ENCODE data around the gene PPP5C. TPM values are rescaled to one million over a fixed set of nuclear protein-coding genes. Genes with fewer than 3 reads are reported as not detected.
A peak's percentile ranks its signal among the peaks of the same experiment; 100 is the strongest.

The PPP5C gene
- total and polyA plus RNA-seq, 4 donors = 19.0 to 50.5 (median 28.3) TPM

DNA sequence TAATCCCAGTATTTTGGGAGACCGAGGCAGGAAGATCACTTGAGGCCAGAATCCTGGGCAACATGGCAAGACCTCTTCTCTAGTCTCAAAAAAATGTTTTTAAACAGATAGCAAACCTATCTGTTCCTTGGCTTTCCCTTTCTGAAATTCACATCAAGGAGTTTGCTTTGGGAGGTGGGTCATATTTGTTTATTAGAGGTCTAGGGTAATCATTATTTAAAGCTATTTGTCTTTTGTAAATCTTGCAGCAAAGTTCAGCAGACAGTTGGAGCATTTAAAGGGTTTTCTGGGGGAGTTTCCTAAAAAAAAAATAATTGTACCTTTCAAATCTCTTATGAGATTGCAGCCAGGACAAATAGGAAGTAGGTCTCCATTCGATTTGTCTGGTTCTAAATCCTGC lies 17.5 kb downstream of the PPP5C start:
- no peaks in the 10 kb centered on the region for H3K9me3 ChIP-seq (ENCODE audit: control insufficient read depth in 4 of 4, low read length in 3 of 4)
- TF ChIP-seq YY1 (IDR thresholded peaks at IDR 0.05) = no peak
- no peak for TF ChIP-seq FOXA2 (IDR thresholded peaks at IDR 0.05)
- no peak for TF ChIP-seq JUND (IDR thresholded peaks at IDR 0.05)
- TF ChIP-seq MAX (IDR thresholded peaks at IDR 0.05) = no peak
- TF ChIP-seq NR2F2 (IDR thresholded peaks at IDR 0.05) = no peak
- peak overlapping the region; percentile 3 to 19 for H3K27ac ChIP-seq (ENCODE audit: low read depth in 1 of 2, low read length in 2 of 2)
- DNase-seq (ENCODE audit: low spot score) = no peak
- H3K4me3 ChIP-seq (ENCODE audit: low read depth in 1 of 3, low read length in 3 of 3) = peak overlapping the region in 1 of 3 donors; percentile 8
- peaks cover 5 to 26% (median 18%) of the 10 kb centered on the region in 4 donors for H3K4me1 ChIP-seq (ENCODE audit: control insufficient read depth in 4 of 4, insufficient read depth in 4 of 4, low read length in 3 of 4)
- no peaks in the 10 kb centered on the region for H3K27me3 ChIP-seq (ENCODE audit: control insufficient read depth in 4 of 4, insufficient read depth in 4 of 4, low read length in 3 of 4)
- no peak overlapping the region for H3K9ac ChIP-seq (ENCODE audit: low read depth in 1 of 2, low read length in 2 of 2)
- peaks cover 1 to 7% (median 3%) of the 10 kb centered on the region in 4 donors for H3K36me3 ChIP-seq (ENCODE audit: control insufficient read depth in 4 of 4, insufficient read depth in 3 of 4, low read depth in 1 of 4, low read length in 3 of 4)
- 37% methylated on average over 2 of the region's 2 CpGs for WGBS

- WGBS = 89% methylated on average over 4 of the region's 4 CpGs
- peaks cover 0 to 7% (median 3%) of the 10 kb centered on the region in 4 donors for H3K36me3 ChIP-seq (ENCODE audit: control insufficient read depth in 4 of 4, insufficient read depth in 3 of 4, low read depth in 1 of 4, low read length in 3 of 4)
- TF ChIP-seq HNF4G (IDR thresholded peaks at IDR 0.05) (no peak), SP1 (IDR thresholded peaks at IDR 0.05) (no peak), JUND (IDR thresholded peaks at IDR 0.05) (no peak), NR2F2 (IDR thresholded peaks at IDR 0.05) (no peak)
- TF ChIP-seq, protein P1, sequence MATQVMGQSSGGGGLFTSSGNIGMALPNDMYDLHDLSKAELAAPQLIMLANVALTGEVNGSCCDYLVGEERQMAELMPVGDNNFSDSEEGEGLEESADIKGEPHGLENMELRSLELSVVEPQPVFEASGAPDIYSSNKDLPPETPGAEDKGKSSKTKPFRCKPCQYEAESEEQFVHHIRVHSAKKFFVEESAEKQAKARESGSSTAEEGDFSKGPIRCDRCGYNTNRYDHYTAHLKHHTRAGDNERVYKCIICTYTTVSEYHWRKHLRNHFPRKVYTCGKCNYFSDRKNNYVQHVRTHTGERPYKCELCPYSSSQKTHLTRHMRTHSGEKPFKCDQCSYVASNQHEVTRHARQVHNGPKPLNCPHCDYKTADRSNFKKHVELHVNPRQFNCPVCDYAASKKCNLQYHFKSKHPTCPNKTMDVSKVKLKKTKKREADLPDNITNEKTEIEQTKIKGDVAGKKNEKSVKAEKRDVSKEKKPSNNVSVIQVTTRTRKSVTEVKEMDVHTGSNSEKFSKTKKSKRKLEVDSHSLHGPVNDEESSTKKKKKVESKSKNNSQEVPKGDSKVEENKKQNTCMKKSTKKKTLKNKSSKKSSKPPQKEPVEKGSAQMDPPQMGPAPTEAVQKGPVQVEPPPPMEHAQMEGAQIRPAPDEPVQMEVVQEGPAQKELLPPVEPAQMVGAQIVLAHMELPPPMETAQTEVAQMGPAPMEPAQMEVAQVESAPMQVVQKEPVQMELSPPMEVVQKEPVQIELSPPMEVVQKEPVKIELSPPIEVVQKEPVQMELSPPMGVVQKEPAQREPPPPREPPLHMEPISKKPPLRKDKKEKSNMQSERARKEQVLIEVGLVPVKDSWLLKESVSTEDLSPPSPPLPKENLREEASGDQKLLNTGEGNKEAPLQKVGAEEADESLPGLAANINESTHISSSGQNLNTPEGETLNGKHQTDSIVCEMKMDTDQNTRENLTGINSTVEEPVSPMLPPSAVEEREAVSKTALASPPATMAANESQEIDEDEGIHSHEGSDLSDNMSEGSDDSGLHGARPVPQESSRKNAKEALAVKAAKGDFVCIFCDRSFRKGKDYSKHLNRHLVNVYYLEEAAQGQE (IDR thresholded peaks at IDR 0.05) = no peak
Observed at GRCh38 chr19:46365561-46365960, 18.7 kb downstream of the PPP5C start.

GRCh38 chr19:46366620-46367292 lies 19.9 kb downstream of the PPP5C start:
- H3K27me3 ChIP-seq (ENCODE audit: control insufficient read depth in 4 of 4, insufficient read depth in 4 of 4, low read length in 3 of 4) = no peaks in the 10 kb centered on the region
- no peak overlapping the region for H3K9ac ChIP-seq (ENCODE audit: low read depth in 1 of 2, low read length in 2 of 2)
- no peak for DNase-seq (ENCODE audit: low spot score)
- no peaks in the 10 kb centered on the region for H3K9me3 ChIP-seq (ENCODE audit: control insufficient read depth in 4 of 4, low read length in 3 of 4)
- H3K36me3 ChIP-seq (ENCODE audit: control insufficient read depth in 4 of 4, insufficient read depth in 3 of 4, low read depth in 1 of 4, low read length in 3 of 4) = peaks cover 0 to 7% (median 3%) of the 10 kb centered on the region in 4 donors
- peaks cover 5 to 31% (median 18%) of the 10 kb centered on the region in 4 donors for H3K4me1 ChIP-seq (ENCODE audit: control insufficient read depth in 4 of 4, insufficient read depth in 4 of 4, low read length in 3 of 4)
- WGBS = 93% methylated on average over 9 of the region's 9 CpGs
- H3K4me3 ChIP-seq (ENCODE audit: low read depth in 1 of 3, low read length in 3 of 3) = no peak overlapping the region
- no peak overlapping the region for H3K27ac ChIP-seq (ENCODE audit: low read depth in 1 of 2, low read length in 2 of 2)
- TF ChIP-seq YY1 (IDR thresholded peaks at IDR 0.05) (no peak), ZBTB33 (IDR thresholded peaks at IDR 0.05) (no peak), FOXA1 (IDR thresholded peaks at IDR 0.05) (no peak), HNF4G (IDR thresholded peaks at IDR 0.05) (no peak), HNF4A (conservative IDR thresholded peaks at IDR 0.05) (no peak), GABPA (IDR thresholded peaks at IDR 0.05 in 1 of 2, conservative IDR thresholded peaks at IDR 0.05 in 1 of 2) (no peak), SP1 (IDR thresholded peaks at IDR 0.05) (no peak), NR2F2 (IDR thresholded peaks at IDR 0.05) (no peak), TAF1 (conservative IDR thresholded peaks at IDR 0.05) (no peak), MAX (IDR thresholded peaks at IDR 0.05) (no peak), CTCF (IDR thresholded peaks at IDR 0.05; ENCODE audit: low read depth, low read length, missing input control) (no peak), RXRA (IDR thresholded peaks at IDR 0.05) (no peak), JUND (IDR thresholded peaks at IDR 0.05) (no peak), EGR1 (IDR thresholded peaks at IDR 0.05; ENCODE audit: low read depth in 2 of 2) (no peak)
- TF ChIP-seq, protein P2, sequence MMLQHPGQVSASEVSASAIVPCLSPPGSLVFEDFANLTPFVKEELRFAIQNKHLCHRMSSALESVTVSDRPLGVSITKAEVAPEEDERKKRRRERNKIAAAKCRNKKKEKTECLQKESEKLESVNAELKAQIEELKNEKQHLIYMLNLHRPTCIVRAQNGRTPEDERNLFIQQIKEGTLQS (IDR thresholded peaks at IDR 0.05) = no peak

More at GRCh38 chr19:46365561-46365960, 18.7 kb downstream of the PPP5C start:
- H3K4me3 ChIP-seq (ENCODE audit: low read depth in 1 of 3, low read length in 3 of 3) = no peak overlapping the region
- no peak overlapping the region for H3K27ac ChIP-seq (ENCODE audit: low read depth in 1 of 2, low read length in 2 of 2)
- H3K9me3 ChIP-seq (ENCODE audit: control insufficient read depth in 4 of 4, low read length in 3 of 4) = no peaks in the 10 kb centered on the region
- peaks cover 5 to 26% (median 18%) of the 10 kb centered on the region in 4 donors for H3K4me1 ChIP-seq (ENCODE audit: control insufficient read depth in 4 of 4, insufficient read depth in 4 of 4, low read length in 3 of 4)
- no peak for DNase-seq (ENCODE audit: low spot score)
- H3K27me3 ChIP-seq (ENCODE audit: control insufficient read depth in 4 of 4, insufficient read depth in 4 of 4, low read length in 3 of 4) = no peaks in the 10 kb centered on the region
- H3K9ac ChIP-seq (ENCODE audit: low read depth in 1 of 2, low read length in 2 of 2) = no peak overlapping the region

All from liver (tissue), 9 donors.